ENCODE measurements around the gene TAL1.

GRCh38 chr1:47187231-47187925 is 44.6 kb downstream of the TAL1 start:
- TF ChIP-seq CTCF (conservative IDR thresholded peaks at IDR 0.05 in 1 of 2, IDR thresholded peaks at IDR 0.05 in 1 of 2; ENCODE audit: extremely low read depth in 1 of 2, insufficient read depth in 1 of 2, low read depth in 1 of 2, low read length in 2 of 2) (no peak), EZH2 (IDR thresholded peaks at IDR 0.05; ENCODE audit: borderline replicate concordance, low read length) (no peak)
